SH-SY5Y (cell line): Measurements from ENCODE around the gene MT1E.
A peak's percentile ranks its signal among the peaks of the same experiment; 100 is the strongest.

Source experiments
- GATA2 ChIP-seq: IDR thresholded peaks from 2 replicates; pipeline ENCODE4 v1.6.1; 2011; ENCODE audit warnings: mild to moderate bottlenecking, low read depth, low read length
- GATA3 ChIP-seq: IDR thresholded peaks from 2 replicates; pipeline ENCODE4 v1.6.1; 2011; ENCODE audit warnings: low read depth, mild to moderate bottlenecking, low read length, moderate library complexity

Gene MT1E

GRCh38 chr16:56645838-56646237 is 20.3 kb downstream of the MT1E start:
- TF ChIP-seq GATA3: no peak

GRCh38 chr16:56647641-56648431 is 22.3 kb downstream of the MT1E start:
- TF ChIP-seq GATA2: no peak
- TF ChIP-seq GATA3: no peak

- peak; percentile 84 for TF ChIP-seq GATA2
- no peak for TF ChIP-seq GATA3
These were observed 23.7 kb downstream of the MT1E start for GRCh38 chr16:56649271-56649670.

- TF ChIP-seq GATA3: no peak
- TF ChIP-seq GATA2: no peak
These were observed 24.2 kb downstream of the MT1E start for GRCh38 chr16:56649820-56650219.

GRCh38 chr16:56651586-56651985 is 26.0 kb downstream of the MT1E start, which contains the start of gene MT1B:
MT1B (plus strand) TSS chr16:56651886; CDS start chr16:56651954, 68 bp downstream.
- TF ChIP-seq GATA3 (no peak), GATA2 (no peak)

- no peak for TF ChIP-seq GATA2
- TF ChIP-seq GATA3: no peak
These were observed 27.0 kb downstream of the MT1E start for GRCh38 chr16:56652600-56652999.

GRCh38 chr16:56653218-56653617 is 27.6 kb downstream of the MT1E start:
- TF ChIP-seq GATA3 (no peak), GATA2 (no peak)

- TF ChIP-seq GATA2: no peak
- no peak for TF ChIP-seq GATA3
These were observed 32.2 kb downstream of the MT1E start, which contains the start of gene MT1F for GRCh38 chr16:56657555-56658326. MT1F (plus strand) TSS chr16:56657959; CDS start chr16:56658059, 100 bp downstream.

GRCh38 chr16:56658327-56658875 is 32.8 kb downstream of the MT1E start:
- TF ChIP-seq GATA2 (no peak), GATA3 (no peak)

GRCh38 chr16:56662357-56663354 is 37.1 kb downstream of the MT1E start:
- TF ChIP-seq GATA2: no peak
- TF ChIP-seq GATA3: no peak

- no peak for TF ChIP-seq GATA2
- no peak for TF ChIP-seq GATA3
These were observed 38.9 kb downstream of the MT1E start for GRCh38 chr16:56664506-56664905.

- no peak for TF ChIP-seq GATA3
- no peak for TF ChIP-seq GATA2
These were observed 42.3 kb downstream of the MT1E start, which contains the start of gene MT1G for GRCh38 chr16:56667581-56668571. MT1G (minus strand) TSS chr16:56668065; CDS start chr16:56667993, 72 bp downstream.
